Activated naive CD4-positive, alpha-beta T cell treated with anti-CD3 and anti-CD28 coated beads, Interleukin-2, amount 10 ng/mL, durations not matched to agents 7 days and 5 days (primary cell): Measurements from ENCODE around the gene KCNQ1OT1.

ENCODE experiments used
- CTCF ChIA-PET: fragments of 350-600 bp; sonication (Branson Sonifier 250); formaldehyde crosslinking; loops from one replicate; lab custom pipeline; 2021; ENCODE audit warnings: antibody characterized with exemption; lab: Charles Lee
- DNase-seq: peaks from one replicate; pipeline ENCODE4 v3.0.0-alpha.2; 2020
- H3K27ac Mint-ChIP-seq: one replicate; pipeline ENCODE4 v1.8.0; 2021; ENCODE audit warnings: mild to moderate bottlenecking, moderate library complexity, mixed read lengths
- H3K27me3 Mint-ChIP-seq: one replicate; pipeline ENCODE4 v1.8.0; 2021; ENCODE audit warnings: mild to moderate bottlenecking, mixed read lengths
- H3K36me3 Mint-ChIP-seq: one replicate; pipeline ENCODE4 v1.8.0; 2021; ENCODE audit warnings: mixed read lengths
- H3K4me1 Mint-ChIP-seq: one replicate; pipeline ENCODE4 v1.8.0; 2021; ENCODE audit warnings: mixed read lengths
- H3K4me3 Mint-ChIP-seq: one replicate; pipeline ENCODE4 v1.8.0; 2021; ENCODE audit warnings: mild to moderate bottlenecking, moderate library complexity, mixed read lengths
- H3K9me3 Mint-ChIP-seq: one replicate; pipeline ENCODE4 v1.8.0; 2021; ENCODE audit warnings: mixed read lengths

KCNQ1OT1 gene

GRCh38 chr11:2599561-2600189, 100.1 kb downstream of the KCNQ1OT1 start:
- H3K4me1 Mint-ChIP-seq, result no peaks in the 10 kb centered on the region
- CTCF ChIA-PET, result no interaction called here
- peak overlapping the region; percentile 56 for H3K27ac Mint-ChIP-seq
- H3K36me3 Mint-ChIP-seq, result peaks cover 5% of the 10 kb centered on the region
- DNase-seq, result no peak
- H3K27me3 Mint-ChIP-seq, result no peaks in the 10 kb centered on the region
- peaks cover 18% of the 10 kb centered on the region for H3K9me3 Mint-ChIP-seq
- no peak overlapping the region for H3K4me3 Mint-ChIP-seq

DNA sequence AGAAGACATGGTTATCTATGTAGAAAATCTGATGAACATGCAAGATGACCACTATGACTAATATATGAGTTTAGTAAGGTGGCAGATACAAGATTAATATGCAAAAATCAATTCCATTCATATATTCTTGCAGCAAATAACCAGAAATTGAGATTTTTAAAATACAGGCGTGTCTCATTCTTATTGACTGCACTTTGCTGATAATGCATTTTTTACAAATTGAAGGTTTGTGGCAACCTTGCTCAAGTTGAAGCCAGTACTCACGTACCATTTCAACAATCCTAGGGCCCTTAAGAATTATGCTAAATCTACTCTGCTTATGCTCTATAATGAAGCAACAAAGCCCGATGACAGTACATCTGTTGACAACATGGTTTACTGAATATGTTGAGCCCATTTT, 104.6 kb downstream of the KCNQ1OT1 start:
- H3K36me3 Mint-ChIP-seq, result peaks cover 20% of the 10 kb centered on the region
- H3K4me1 Mint-ChIP-seq, result peaks cover 3% of the 10 kb centered on the region
- CTCF ChIA-PET, result no interaction called here
- no peak overlapping the region for H3K27ac Mint-ChIP-seq
- H3K4me3 Mint-ChIP-seq, result no peak overlapping the region
- H3K27me3 Mint-ChIP-seq, result no peaks in the 10 kb centered on the region
- DNase-seq, result no peak
- peaks cover 18% of the 10 kb centered on the region for H3K9me3 Mint-ChIP-seq

GRCh38 chr11:2594267-2594666, 105.5 kb downstream of the KCNQ1OT1 start:
- Mint-ChIP-seq H3K4me3 (no peak overlapping the region), H3K4me1 (peaks cover 3% of the 10 kb centered on the region), H3K27me3 (no peaks in the 10 kb centered on the region), H3K9me3 (peaks cover 18% of the 10 kb centered on the region), H3K36me3 (peaks cover 19% of the 10 kb centered on the region), H3K27ac (peak overlapping the region; percentile 51)
- no peak for DNase-seq
- CTCF ChIA-PET, result no interaction called here

GRCh38 chr11:2593393-2593950, 106.3 kb downstream of the KCNQ1OT1 start:
- no peaks in the 10 kb centered on the region for H3K27me3 Mint-ChIP-seq
- CTCF ChIA-PET, result no interaction called here
- peaks cover 3% of the 10 kb centered on the region for H3K4me1 Mint-ChIP-seq
- H3K9me3 Mint-ChIP-seq, result peaks cover 14% of the 10 kb centered on the region
- no peak for DNase-seq
- H3K36me3 Mint-ChIP-seq, result peaks cover 19% of the 10 kb centered on the region
- H3K27ac Mint-ChIP-seq, result no peak overlapping the region
- no peak overlapping the region for H3K4me3 Mint-ChIP-seq

DNA sequence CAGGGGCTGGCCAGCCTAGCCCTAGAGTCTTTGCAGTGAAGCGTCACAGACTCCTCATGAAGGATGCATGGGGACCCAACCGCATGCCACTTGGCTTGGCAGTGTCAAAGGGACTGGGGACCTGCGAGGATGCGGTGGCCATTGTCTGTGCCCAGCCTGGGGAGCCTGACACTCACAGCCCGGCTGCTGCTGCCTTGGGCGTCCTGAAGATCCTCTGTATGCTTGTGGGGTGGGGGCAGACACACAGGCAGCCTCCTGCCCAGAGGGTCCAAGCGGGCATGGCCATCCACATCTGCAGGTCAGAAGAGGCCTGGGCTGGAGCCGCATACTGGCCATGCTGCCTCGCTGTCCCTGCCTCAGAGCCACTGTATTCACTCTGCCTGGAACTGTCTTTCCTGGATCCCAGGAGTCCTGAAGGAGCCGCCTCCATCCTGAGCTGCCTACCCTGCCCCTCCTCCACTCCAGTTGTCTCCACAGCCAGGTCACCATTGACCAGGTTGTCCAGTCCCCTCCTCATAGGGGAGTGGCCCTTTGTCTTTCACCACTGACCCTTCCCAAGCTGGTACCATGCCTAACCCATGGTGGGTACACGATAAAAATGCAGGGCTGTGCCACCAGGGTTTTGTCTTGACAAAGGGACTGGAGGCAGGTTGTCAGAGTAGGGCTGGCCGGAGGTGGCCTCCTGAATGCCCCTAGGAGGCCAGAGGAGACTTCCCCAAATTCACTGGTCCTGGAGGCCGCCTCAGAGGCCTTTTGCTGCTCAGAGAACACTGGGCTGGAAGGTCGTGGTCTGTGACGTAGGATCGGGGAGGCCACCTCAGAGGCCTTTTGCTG, 107.0 kb downstream of the KCNQ1OT1 start:
- CTCF ChIA-PET, result no interaction called here
- Mint-ChIP-seq H3K4me3 (no peak overlapping the region), H3K27me3 (no peaks in the 10 kb centered on the region), H3K27ac (no peak overlapping the region), H3K36me3 (peaks cover 19% of the 10 kb centered on the region), H3K9me3 (peaks cover 10% of the 10 kb centered on the region), H3K4me1 (peaks cover 3% of the 10 kb centered on the region)
- no peak for DNase-seq

DNA sequence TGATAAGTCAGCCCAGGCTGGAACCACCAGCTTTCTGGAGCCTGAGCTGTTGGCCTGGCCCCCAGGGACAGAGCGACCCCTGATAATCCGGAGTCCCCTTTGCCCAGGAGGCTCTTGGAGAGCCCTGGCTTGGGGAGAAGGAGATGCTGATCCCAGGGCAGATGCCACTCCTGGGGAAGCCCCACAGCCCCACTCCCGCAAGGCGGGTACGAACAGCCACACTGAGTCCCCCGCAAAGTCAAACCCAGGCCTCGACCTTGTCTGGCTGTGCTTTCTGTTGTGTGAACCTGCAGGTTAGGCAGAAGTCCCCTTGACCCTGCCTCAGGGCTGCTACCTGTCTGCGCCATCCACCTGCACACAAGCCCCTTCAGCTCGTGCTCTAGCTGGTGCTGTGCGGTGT, 108.0 kb downstream of the KCNQ1OT1 start:
- Mint-ChIP-seq H3K27ac (no peak overlapping the region), H3K9me3 (peaks cover 2% of the 10 kb centered on the region), H3K36me3 (peaks cover 19% of the 10 kb centered on the region), H3K4me3 (no peak overlapping the region), H3K27me3 (no peaks in the 10 kb centered on the region), H3K4me1 (peaks cover 3% of the 10 kb centered on the region)
- CTCF ChIA-PET, result no interaction called here
- no peak for DNase-seq

DNA sequence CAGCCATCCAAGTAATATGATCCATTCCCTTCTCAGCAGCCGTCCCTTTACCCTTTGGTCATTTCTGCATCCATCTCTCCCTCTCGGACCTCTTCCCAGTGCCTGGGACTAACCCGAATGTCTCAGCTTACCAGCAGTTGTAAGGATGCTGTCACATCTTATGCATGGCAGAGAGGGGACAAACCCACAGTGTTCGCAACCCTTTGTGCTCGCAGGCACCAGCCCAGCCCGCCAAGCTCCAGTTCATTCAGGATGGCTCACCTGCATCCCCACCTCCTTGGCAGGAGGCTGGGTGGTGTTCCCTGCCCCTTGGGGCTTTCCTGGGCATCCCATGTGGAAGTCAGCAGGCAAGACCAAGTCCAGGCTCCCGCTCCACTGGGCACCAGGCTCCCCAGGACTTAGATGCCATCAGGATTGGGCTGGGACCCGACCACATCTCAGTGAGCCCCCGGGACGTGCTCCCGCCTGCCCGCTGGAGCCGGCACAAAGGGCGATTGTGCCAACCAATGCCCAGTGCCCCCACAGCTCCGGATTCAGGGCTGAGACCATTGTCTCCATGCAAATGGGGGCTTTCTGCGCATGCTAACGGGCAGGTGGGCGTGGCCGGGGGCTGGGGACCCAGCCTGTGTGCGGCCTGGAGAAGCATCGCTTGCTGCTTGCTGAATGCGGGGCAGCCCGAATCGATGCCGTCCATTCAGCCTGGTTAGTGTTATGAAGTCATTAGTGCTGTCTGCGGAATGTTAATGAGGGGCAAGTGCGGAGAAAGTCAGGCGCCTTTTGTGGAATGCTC, 108.6 kb downstream of the KCNQ1OT1 start:
- Mint-ChIP-seq H3K27ac (no peak overlapping the region), H3K36me3 (peaks cover 19% of the 10 kb centered on the region), H3K9me3 (peaks cover 2% of the 10 kb centered on the region), H3K4me3 (no peak overlapping the region), H3K4me1 (peaks cover 3% of the 10 kb centered on the region), H3K27me3 (no peaks in the 10 kb centered on the region)
- no peak for DNase-seq
- CTCF ChIA-PET, result no interaction called here

- Mint-ChIP-seq H3K36me3 (peaks cover 16% of the 10 kb centered on the region), H3K27ac (no peak overlapping the region), H3K27me3 (no peaks in the 10 kb centered on the region), H3K9me3 (no peaks in the 10 kb centered on the region), H3K4me3 (no peak overlapping the region), H3K4me1 (peaks cover 3% of the 10 kb centered on the region)
- no peak for DNase-seq
- CTCF ChIA-PET, result no interaction called here
Observed at GRCh38 chr11:2590131-2590964, 109.4 kb downstream of the KCNQ1OT1 start.

DNA sequence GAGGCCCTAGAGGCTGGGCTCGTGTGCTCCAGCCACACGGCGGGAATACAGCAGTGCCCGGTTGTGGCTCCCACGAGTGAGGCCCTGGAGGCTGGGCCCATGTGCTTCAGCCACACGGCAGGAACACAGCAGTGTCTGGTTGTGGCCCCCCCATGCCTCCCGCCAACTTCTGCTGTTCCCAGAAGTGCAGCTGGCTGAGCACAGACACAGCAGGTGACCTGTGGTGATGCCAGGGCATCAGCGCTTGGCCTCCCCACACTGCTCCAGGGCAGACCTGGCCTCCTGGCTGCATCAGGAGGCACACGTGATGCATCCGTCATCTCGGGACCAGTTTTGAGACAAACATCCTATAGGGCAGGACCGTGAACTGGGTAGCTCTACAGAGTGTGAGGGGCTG, 110.3 kb downstream of the KCNQ1OT1 start:
- Mint-ChIP-seq H3K36me3 (peaks cover 14% of the 10 kb centered on the region), H3K9me3 (no peaks in the 10 kb centered on the region), H3K4me3 (no peak overlapping the region), H3K27me3 (no peaks in the 10 kb centered on the region), H3K27ac (no peak overlapping the region), H3K4me1 (peaks cover 3% of the 10 kb centered on the region)
- no peak for DNase-seq
- CTCF ChIA-PET, result no interaction called here

- no peak for DNase-seq
- CTCF ChIA-PET, result no interaction called here
- no peak overlapping the region for H3K4me3 Mint-ChIP-seq
- peaks cover 8% of the 10 kb centered on the region for H3K36me3 Mint-ChIP-seq
- no peaks in the 10 kb centered on the region for H3K9me3 Mint-ChIP-seq
- H3K27me3 Mint-ChIP-seq, result no peaks in the 10 kb centered on the region
- peaks cover 2% of the 10 kb centered on the region for H3K4me1 Mint-ChIP-seq
- H3K27ac Mint-ChIP-seq, result no peak overlapping the region
Observed at GRCh38 chr11:2588809-2589537, 110.8 kb downstream of the KCNQ1OT1 start.

GRCh38 chr11:2587976-2588748, 111.6 kb downstream of the KCNQ1OT1 start:
- H3K36me3 Mint-ChIP-seq, result peaks cover 4% of the 10 kb centered on the region
- no peaks in the 10 kb centered on the region for H3K9me3 Mint-ChIP-seq
- H3K27me3 Mint-ChIP-seq, result no peaks in the 10 kb centered on the region
- CTCF ChIA-PET, result no interaction called here
- peak; percentile 5 for DNase-seq
- H3K27ac Mint-ChIP-seq, result no peak overlapping the region
- no peak overlapping the region for H3K4me3 Mint-ChIP-seq
- no peaks in the 10 kb centered on the region for H3K4me1 Mint-ChIP-seq

DNA sequence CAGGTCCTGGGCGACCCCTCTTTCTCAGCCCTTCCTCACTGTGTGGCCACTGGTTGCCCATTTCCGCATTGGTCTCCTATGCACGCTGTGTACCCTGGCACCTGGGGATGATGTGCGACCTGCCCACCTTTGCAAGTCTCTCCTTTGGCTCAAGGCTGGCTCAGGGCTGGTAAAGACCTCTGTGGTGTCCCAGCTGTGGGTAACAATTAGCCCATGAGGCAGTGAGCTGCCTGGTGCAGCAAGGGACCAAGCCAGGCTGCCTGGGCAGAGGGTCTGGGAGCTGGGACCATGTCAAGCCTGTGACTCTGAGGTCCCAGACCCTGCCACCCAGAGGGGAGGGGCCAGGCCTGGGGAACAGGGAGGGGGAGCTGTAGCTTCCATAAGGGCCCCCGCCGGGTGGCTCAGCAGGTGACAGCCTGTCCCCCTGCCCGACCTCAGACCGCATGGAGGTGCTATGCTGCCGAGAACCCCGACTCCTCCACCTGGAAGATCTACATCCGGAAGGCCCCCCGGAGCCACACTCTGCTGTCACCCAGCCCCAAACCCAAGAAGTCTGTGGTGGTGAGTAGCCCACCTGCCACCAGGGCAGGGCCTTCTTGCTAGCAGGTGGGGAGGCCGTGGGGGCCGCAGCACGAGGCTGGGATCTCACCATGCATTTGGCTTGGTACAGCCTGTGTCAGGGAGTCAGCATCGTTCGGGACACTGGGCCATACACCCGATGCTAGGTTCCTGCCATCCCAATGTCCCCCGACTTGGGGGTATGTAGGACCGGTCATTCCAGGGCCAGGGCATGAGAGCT, 112.5 kb downstream of the KCNQ1OT1 start:
- H3K27me3 Mint-ChIP-seq, result no peaks in the 10 kb centered on the region
- no peaks in the 10 kb centered on the region for H3K9me3 Mint-ChIP-seq
- H3K36me3 Mint-ChIP-seq, result peaks cover 4% of the 10 kb centered on the region

More for the DNA sequence above, 112.5 kb downstream of the KCNQ1OT1 start:
- Mint-ChIP-seq H3K27ac (no peak overlapping the region), H3K4me3 (no peak overlapping the region), H3K4me1 (no peaks in the 10 kb centered on the region)
- CTCF ChIA-PET, result no interaction called here
- DNase-seq, result peak; percentile 10
